Measurements from ENCODE around the gene CLCA1. TPM values are rescaled to one million over a fixed set of nuclear protein-coding genes. Genes with fewer than 3 reads are reported as not detected.

The CLCA1 gene
- total and polyA plus RNA-seq, 9 donors: 0.07 to 1.5 (median 0.43) TPM; not detected in 6

GRCh38 chr1:86521522-86521891, 52.8 kb downstream of the CLCA1 start:
- no peak overlapping the region for H3K4me3 ChIP-seq
- no peak for DNase-seq
- WGBS, 3 donors: 53 to 72% (median 62%) methylated on average over 2 of the region's 2 CpGs
- no peak overlapping the region for H3K27ac ChIP-seq
- no peaks in the 10 kb centered on the region for H3K27me3 ChIP-seq
- H3K9me3 ChIP-seq: no peaks in the 10 kb centered on the region
- H3K36me3 ChIP-seq: no peaks in the 10 kb centered on the region
- H3K4me1 ChIP-seq (ENCODE audit: insufficient read depth): no peaks in the 10 kb centered on the region
- intact Hi-C loops (cut with DNase I): no loop called here
- TF ChIP-seq EP300 (IDR thresholded peaks at IDR 0.05) (no peak), CTCF (IDR thresholded peaks at IDR 0.05) (no peak), POLR2A (IDR thresholded peaks at IDR 0.05) (no peak)

GRCh38 chr1:86522240-86522639, 53.5 kb downstream of the CLCA1 start:
- intact Hi-C loops (cut with DNase I): no loop called here
- no peaks in the 10 kb centered on the region for H3K4me1 ChIP-seq (ENCODE audit: insufficient read depth)
- TF ChIP-seq CTCF (IDR thresholded peaks at IDR 0.05) (no peak), POLR2A (IDR thresholded peaks at IDR 0.05) (no peak), EP300 (IDR thresholded peaks at IDR 0.05) (no peak)
- no peak for DNase-seq
- no peaks in the 10 kb centered on the region for H3K36me3 ChIP-seq
- no peak overlapping the region for H3K27ac ChIP-seq
- no peaks in the 10 kb centered on the region for H3K27me3 ChIP-seq
- no peak overlapping the region for H3K4me3 ChIP-seq
- H3K9me3 ChIP-seq: no peaks in the 10 kb centered on the region
- WGBS, 3 donors: 7 to 19% (median 7%) methylated on average over 3 of the region's 3 CpGs

- H3K4me1 ChIP-seq (ENCODE audit: insufficient read depth): no peaks in the 10 kb centered on the region
- H3K9me3 ChIP-seq: no peaks in the 10 kb centered on the region
- H3K4me3 ChIP-seq: no peak overlapping the region
- no peak for DNase-seq
- WGBS, 3 donors: 95 to 96% (median 96%) methylated on average over 30 to 32 of the region's 32 CpGs
- TF ChIP-seq CTCF (IDR thresholded peaks at IDR 0.05): no peak
- no peak for TF ChIP-seq EP300 (IDR thresholded peaks at IDR 0.05)
- TF ChIP-seq POLR2A (IDR thresholded peaks at IDR 0.05): no peak
- H3K36me3 ChIP-seq: no peaks in the 10 kb centered on the region
- intact Hi-C loops (cut with DNase I): no loop called here
- no peaks in the 10 kb centered on the region for H3K27me3 ChIP-seq
- H3K27ac ChIP-seq: no peak overlapping the region
Observed at GRCh38 chr1:86523670-86524354, 55.1 kb downstream of the CLCA1 start.

- Histone ChIP-seq H3K4me1 (ENCODE audit: insufficient read depth) (no peaks in the 10 kb centered on the region), H3K4me3 (no peak overlapping the region), H3K9me3 (no peaks in the 10 kb centered on the region), H3K27me3 (no peaks in the 10 kb centered on the region), H3K27ac (no peak overlapping the region), H3K36me3 (no peaks in the 10 kb centered on the region)
- 68 to 85% (median 71%) methylated on average over 4 of the region's 4 CpGs for WGBS, 3 donors
- intact Hi-C loops (cut with DNase I): no loop called here
- DNase-seq: no peak
- TF ChIP-seq CTCF (IDR thresholded peaks at IDR 0.05) (no peak), EP300 (IDR thresholded peaks at IDR 0.05) (no peak), POLR2A (IDR thresholded peaks at IDR 0.05) (no peak)
Observed at GRCh38 chr1:86527306-86527705, 58.6 kb downstream of the CLCA1 start.

Measured in ovary (tissue), 9 donors.